Activated T-helper 2 cell treated with anti-CD3 and anti-CD28 coated beads, Interferon-gamma antibody, Interleukin-2, Interleukin-4, amounts not matched to agents 10 μg/mL and 5 μg/mL and 100 μg/mL, durations not matched to agents 14 hours and 24 hours and 36 hours (primary cell): ENCODE results near the gene EGFR. TPM values are rescaled to one million over a fixed set of nuclear protein-coding genes. Genes with fewer than 3 reads are reported as not detected.

Experiments used
- DNase-seq: peaks from one replicate; pipeline ENCODE4 v3.0.0; 2021; ENCODE audit warnings: low spot score
- H3K27ac Mint-ChIP-seq: one replicate; pipeline ENCODE4 v1.8.0; 2021; ENCODE audit warnings: mixed read lengths
- H3K27me3 Mint-ChIP-seq: one replicate; pipeline ENCODE4 v1.8.0; 2021; ENCODE audit warnings: low read depth, mixed read lengths
- H3K36me3 Mint-ChIP-seq: one replicate; pipeline ENCODE4 v1.8.0; 2021; ENCODE audit warnings: low read depth, mixed read lengths
- H3K4me1 Mint-ChIP-seq: one replicate; pipeline ENCODE4 v1.8.0; 2021; ENCODE audit warnings: low read depth, mixed read lengths
- H3K4me3 Mint-ChIP-seq: one replicate; pipeline ENCODE4 v1.8.0; 2021; ENCODE audit warnings: low read depth, mild to moderate bottlenecking, moderate library complexity, mixed read lengths
- H3K9me3 Mint-ChIP-seq: one replicate; pipeline ENCODE4 v1.8.0; 2021; ENCODE audit warnings: mixed read lengths
- intact Hi-C: fragments of 100-400 bp; cut with micrococcal nuclease; formaldehyde crosslinking; loops from one replicate; pipeline ENCODE4 v1.15.1; 2023
- total RNA-seq: library from RNA; stranded (reverse); gene quantifications from 2 replicates; pipeline ENCODE4 v1.2.3, GENCODE V29; 2022

The EGFR gene
- total RNA-seq, 1 donor from 2014 or later: not detected

DNA sequence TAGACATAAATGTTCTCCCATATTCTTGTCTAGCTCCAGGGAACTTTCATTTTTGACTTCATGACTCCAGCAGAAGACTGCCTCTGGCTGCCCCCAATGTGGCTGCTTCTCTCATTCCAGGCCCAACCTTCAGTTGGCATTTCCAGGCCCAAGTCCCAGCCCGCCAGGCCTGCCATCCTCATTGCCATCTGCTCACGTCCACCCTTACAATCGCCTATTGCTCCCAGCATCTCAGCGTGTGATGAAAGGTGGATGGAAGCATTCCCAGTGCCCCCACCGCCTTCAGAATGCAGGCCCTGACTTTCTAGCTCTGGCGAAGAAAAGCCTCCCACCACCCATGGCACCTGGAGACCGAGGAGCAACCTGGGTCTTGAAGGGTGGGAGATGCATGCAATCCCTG is 214.2 kb downstream of the EGFR start:
- Mint-ChIP-seq H3K27me3 (peaks cover 8% of the 10 kb centered on the region), H3K9me3 (no peaks in the 10 kb centered on the region), H3K27ac (no peak overlapping the region), H3K36me3 (no peaks in the 10 kb centered on the region), H3K4me3 (no peak overlapping the region), H3K4me1 (no peaks in the 10 kb centered on the region)
- intact Hi-C loops: no loop called here
- DNase-seq: no peak

DNA sequence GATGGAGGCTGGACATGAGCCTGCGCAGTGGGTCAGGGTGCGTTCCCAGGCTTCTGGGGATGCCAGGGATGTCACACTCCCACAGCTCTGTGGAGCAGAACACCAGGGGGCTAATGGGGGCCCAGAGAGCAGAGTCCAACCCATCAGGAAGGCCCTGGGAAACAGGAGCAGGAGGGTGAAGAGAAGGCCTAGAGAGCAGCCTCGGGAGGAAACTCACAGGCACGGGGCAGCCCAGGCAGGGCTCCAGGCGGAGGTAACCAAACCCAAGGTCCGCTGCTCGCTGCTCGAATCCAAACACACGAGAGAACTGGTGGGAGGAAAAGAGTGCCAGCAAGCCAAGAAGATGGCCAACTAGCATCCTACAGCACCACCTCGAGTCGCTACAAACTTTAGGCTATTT is 215.6 kb downstream of the EGFR start:
- H3K4me3 Mint-ChIP-seq: no peak overlapping the region
- DNase-seq: no peak
- no peaks in the 10 kb centered on the region for H3K9me3 Mint-ChIP-seq
- H3K27me3 Mint-ChIP-seq: peaks cover 3% of the 10 kb centered on the region
- intact Hi-C loops: no loop called here
- H3K4me1 Mint-ChIP-seq: no peaks in the 10 kb centered on the region
- H3K27ac Mint-ChIP-seq: no peak overlapping the region
- H3K36me3 Mint-ChIP-seq: no peaks in the 10 kb centered on the region

DNA sequence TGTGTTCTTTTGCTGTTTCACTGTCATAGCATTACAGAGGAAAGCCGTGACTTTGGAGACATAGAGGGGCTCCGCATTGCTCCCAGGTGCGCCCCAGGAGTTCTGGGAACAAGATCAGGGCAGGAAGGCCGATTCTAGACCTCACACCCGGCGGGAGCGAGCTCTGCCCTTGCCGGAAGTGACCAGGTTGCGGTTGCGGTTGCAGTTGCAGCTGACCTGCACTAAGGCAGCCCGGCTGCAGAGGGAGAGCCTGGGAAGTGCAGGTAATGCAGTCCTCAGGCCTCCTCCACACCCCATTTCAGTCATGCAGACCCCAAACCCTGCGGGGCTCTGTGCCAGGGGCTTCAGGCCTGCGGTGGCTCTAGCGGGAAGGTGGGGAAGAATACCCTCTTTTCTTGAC is 216.3 kb downstream of the EGFR start:
- no peak for DNase-seq
- H3K27me3 Mint-ChIP-seq: peaks cover 2% of the 10 kb centered on the region
- intact Hi-C loops: no loop called here
- H3K36me3 Mint-ChIP-seq: no peaks in the 10 kb centered on the region
- no peak overlapping the region for H3K4me3 Mint-ChIP-seq
- H3K4me1 Mint-ChIP-seq: no peaks in the 10 kb centered on the region
- no peak overlapping the region for H3K27ac Mint-ChIP-seq
- H3K9me3 Mint-ChIP-seq: no peaks in the 10 kb centered on the region

DNA sequence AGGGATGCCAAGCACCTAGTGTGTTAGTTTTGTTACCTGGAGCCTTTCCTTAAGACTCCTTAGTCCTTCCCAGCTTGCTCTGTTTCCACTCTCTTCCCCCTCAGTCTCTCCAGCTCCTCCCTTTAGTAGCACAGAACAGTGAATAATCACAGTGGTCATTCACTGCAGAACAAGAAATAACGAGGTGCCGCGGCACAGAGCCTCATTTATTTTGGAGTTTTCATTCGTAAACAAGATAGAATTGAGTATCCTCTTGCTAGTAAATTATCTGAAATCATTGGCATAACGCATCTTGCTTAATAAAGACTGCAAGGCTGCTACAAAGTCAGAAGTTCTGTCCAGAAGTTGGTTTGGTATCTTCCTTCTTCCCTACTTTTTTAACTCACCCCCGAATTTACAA is 217.0 kb downstream of the EGFR start:
- H3K9me3 Mint-ChIP-seq: no peaks in the 10 kb centered on the region
- H3K4me1 Mint-ChIP-seq: no peaks in the 10 kb centered on the region
- intact Hi-C loops: no loop called here
- no peak for DNase-seq
- peaks cover 2% of the 10 kb centered on the region for H3K27me3 Mint-ChIP-seq
- no peak overlapping the region for H3K4me3 Mint-ChIP-seq
- no peak overlapping the region for H3K27ac Mint-ChIP-seq
- no peaks in the 10 kb centered on the region for H3K36me3 Mint-ChIP-seq

DNA sequence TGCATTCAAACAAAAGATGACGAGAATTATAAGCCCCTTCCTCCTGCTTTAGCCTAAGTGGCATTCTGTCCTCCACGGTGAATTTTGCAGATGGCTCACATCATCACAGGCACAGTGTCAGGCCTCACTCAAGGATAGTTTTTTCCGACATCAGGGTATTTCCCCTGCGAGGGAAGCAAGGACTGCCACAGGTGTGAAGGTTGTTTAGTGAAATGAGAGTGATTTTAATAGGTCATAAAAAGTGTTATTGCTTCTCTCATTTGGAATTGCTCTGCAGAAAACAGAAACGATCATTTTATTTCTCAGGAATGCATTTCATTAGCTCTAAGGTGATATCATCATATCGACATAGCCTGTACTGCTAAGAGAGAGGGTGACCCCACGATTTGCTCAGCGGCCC is 217.7 kb downstream of the EGFR start:
- Mint-ChIP-seq H3K27ac (no peak overlapping the region), H3K4me1 (no peaks in the 10 kb centered on the region), H3K27me3 (peaks cover 2% of the 10 kb centered on the region), H3K9me3 (no peaks in the 10 kb centered on the region), H3K4me3 (no peak overlapping the region), H3K36me3 (no peaks in the 10 kb centered on the region)
- intact Hi-C loops: no loop called here
- DNase-seq: no peak

DNA sequence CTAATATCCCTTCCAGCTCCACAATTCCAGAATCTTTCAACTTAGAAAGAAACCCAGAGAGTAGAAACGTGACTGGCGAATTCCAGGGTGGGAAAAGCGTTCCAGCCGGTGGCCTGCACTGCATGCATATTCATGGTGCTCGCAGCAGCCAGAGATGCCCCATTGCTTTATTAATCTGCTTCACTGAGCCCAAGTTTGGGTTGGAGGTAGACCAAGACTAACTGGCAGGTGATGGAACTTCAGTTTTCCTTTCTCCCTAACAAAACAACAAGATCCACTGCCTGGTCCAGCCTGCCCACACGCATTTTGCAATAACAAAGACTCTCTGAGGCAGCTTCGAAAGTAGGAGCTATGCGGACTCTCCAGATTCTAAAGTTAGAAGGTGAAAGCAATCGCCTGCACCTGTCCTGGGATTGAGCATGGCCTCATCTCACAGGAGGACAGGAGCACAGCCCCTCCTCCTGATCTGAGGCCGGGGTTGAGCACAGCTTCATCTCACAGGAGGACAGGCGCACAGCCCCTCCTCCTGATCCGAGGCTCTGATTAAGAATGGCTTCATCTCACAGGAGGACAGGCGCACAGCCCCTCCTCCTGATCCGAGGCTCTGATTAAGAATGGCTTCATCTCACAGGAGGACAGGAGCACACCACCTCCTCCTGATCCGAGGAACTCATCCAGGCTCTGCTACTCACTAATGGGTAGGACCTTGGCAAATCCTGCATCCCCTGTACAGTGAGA is 218.5 kb downstream of the EGFR start:
- DNase-seq: no peak
- no peak overlapping the region for H3K27ac Mint-ChIP-seq
- intact Hi-C loops: no loop called here
- H3K27me3 Mint-ChIP-seq: peaks cover under 1% of the 10 kb centered on the region
- H3K9me3 Mint-ChIP-seq: no peaks in the 10 kb centered on the region
- H3K4me1 Mint-ChIP-seq: no peaks in the 10 kb centered on the region
- H3K4me3 Mint-ChIP-seq: no peak overlapping the region
- no peaks in the 10 kb centered on the region for H3K36me3 Mint-ChIP-seq

DNA sequence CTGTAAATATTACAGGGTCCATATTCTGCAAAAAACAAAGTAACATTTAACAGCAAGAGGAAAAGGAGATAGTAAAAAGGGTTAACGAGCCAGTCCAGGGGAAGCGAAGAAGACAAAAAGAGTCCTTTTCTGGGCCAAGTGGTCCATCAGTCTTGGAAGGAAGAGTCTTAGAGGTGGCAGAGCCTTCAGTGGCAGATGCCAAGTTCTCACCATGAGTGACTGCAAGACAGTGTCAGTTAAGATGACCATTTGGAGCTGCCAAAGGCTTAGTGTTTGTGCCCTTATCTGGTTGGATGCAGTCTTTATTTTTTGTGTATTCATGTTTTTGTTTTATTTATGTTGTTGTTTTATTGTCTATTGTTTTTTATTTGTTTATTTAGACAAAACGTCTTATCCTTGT is 220.6 kb downstream of the EGFR start:
- Mint-ChIP-seq H3K4me1 (no peaks in the 10 kb centered on the region), H3K36me3 (no peaks in the 10 kb centered on the region), H3K4me3 (no peak overlapping the region), H3K9me3 (no peaks in the 10 kb centered on the region), H3K27ac (no peak overlapping the region), H3K27me3 (peaks cover 3% of the 10 kb centered on the region)
- intact Hi-C loops: no loop called here
- DNase-seq: no peak

DNA sequence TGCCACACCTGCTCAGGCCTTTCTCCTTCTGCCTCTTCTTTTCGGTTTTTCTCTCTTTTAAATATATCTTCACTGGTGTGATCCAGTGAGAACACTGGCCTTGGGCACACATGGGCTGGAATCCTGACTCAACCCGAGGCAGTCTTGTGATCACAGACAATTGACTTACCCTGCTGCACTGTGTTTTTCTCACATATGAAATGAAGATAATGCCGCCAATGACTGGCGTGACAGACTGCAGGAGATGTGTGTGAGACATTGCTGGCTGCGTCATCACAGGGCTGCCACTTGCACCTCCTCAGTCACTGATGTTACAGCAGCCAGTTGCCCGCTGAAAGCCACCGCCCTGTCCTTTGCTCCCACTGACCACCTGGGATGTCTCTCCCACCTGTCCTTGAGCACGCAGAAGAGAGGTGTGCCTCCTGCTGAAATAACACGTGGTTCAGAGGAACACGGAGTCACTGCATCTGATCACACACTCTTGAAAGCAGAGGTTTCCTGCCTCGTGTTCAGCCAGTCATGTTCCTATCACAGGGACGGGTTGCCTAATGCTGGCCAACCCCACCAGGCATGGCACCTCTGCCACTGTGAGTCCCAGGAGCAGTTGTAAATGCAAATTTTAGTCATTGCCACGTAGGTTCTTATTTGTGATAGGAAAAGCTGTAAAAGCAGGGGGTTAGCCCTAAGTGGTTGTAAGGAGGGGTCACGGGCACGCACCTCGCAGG is 221.8 kb downstream of the EGFR start:
- intact Hi-C loops: no loop called here
- H3K27me3 Mint-ChIP-seq: peaks cover 3% of the 10 kb centered on the region
- no peaks in the 10 kb centered on the region for H3K36me3 Mint-ChIP-seq
- no peak for DNase-seq
- no peak overlapping the region for H3K4me3 Mint-ChIP-seq
- no peaks in the 10 kb centered on the region for H3K9me3 Mint-ChIP-seq
- H3K4me1 Mint-ChIP-seq: no peaks in the 10 kb centered on the region
- no peak overlapping the region for H3K27ac Mint-ChIP-seq

DNA sequence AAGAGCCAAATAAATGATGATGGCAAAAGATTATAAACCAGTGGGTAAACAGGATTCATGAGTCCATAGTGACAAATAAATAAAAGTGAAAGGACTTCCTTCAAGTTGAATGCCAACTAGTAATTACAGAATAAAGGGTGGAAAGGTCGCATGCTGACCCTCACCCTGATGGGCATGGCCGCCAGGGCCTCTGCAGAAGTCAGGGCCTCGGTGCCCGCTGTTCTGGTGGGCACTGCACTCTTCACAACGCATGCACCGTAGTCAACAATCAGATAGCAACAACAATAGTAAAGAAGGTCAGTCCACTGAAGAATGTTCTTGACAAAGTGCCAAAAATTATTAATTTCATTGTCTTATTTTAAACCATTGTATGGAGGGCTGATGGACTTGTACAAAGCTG is 223.1 kb downstream of the EGFR start:
- H3K4me3 Mint-ChIP-seq: no peak overlapping the region
- intact Hi-C loops: no loop called here
- no peaks in the 10 kb centered on the region for H3K4me1 Mint-ChIP-seq
- H3K27me3 Mint-ChIP-seq: peaks cover 3% of the 10 kb centered on the region
- no peak for DNase-seq
- H3K9me3 Mint-ChIP-seq: no peaks in the 10 kb centered on the region
- no peaks in the 10 kb centered on the region for H3K36me3 Mint-ChIP-seq
- no peak overlapping the region for H3K27ac Mint-ChIP-seq

DNA sequence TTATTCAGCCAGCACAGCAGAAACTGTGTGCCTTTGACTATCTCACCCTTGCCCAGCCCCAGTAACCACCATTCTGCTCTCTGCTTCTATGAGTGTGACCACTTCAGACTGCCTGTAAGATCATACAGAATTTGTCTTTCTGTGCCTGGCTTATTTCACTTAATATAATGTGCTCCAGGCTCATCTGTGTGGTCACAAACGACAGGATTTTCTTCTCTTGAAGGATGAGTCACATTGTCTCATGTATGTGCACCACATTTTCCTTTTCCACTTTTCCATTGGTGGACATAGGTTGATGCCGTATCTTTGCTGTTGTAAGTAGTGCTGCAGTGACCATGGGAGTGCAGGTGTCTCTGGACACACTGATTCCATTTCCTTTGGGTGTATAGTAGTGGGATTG is 223.8 kb downstream of the EGFR start:
- no peaks in the 10 kb centered on the region for H3K36me3 Mint-ChIP-seq
- no peaks in the 10 kb centered on the region for H3K9me3 Mint-ChIP-seq
- H3K27ac Mint-ChIP-seq: no peak overlapping the region
- H3K4me3 Mint-ChIP-seq: no peak overlapping the region
- DNase-seq: no peak
- H3K27me3 Mint-ChIP-seq: peaks cover 3% of the 10 kb centered on the region
- no peaks in the 10 kb centered on the region for H3K4me1 Mint-ChIP-seq
- intact Hi-C loops: no loop called here

DNA sequence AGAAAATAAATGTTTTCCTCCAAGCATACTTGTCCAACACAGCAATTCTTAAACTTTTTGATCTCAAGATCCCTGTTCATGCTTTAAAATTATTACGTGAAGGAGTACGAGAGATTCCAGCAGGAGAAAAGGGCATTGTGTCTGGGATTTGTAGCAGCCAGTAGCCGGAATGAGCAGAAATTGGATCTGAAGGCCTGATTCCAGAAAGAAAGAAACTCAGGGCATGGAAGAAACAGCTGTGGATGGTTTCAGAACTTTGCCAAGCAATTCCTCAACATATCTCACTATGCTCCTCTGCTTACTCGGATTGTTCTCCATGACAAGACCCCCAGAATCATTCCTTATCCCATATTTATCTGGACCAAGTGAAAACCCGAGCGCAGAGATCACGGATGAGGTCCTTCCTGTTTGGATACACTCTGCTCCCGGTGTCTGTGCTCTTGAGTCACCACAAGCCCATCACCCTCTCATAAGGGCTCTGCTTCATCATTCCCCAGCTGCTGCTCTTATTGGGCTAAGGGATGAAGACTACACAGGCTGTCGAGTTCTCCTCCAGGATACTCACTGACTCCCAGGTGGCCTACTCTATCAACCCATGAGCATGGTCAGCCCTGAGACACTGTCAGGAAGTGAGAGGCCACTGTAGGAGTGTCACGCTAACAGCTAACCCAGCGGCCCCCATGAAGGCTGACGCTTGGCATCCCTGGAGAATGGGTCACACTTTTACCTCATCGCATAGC is 225.4 kb downstream of the EGFR start:
- no peak overlapping the region for H3K27ac Mint-ChIP-seq
- peaks cover 3% of the 10 kb centered on the region for H3K27me3 Mint-ChIP-seq
- no peaks in the 10 kb centered on the region for H3K36me3 Mint-ChIP-seq
- H3K4me1 Mint-ChIP-seq: no peaks in the 10 kb centered on the region
- DNase-seq: no peak
- no peaks in the 10 kb centered on the region for H3K9me3 Mint-ChIP-seq
- no peak overlapping the region for H3K4me3 Mint-ChIP-seq
- intact Hi-C loops: no loop called here

DNA sequence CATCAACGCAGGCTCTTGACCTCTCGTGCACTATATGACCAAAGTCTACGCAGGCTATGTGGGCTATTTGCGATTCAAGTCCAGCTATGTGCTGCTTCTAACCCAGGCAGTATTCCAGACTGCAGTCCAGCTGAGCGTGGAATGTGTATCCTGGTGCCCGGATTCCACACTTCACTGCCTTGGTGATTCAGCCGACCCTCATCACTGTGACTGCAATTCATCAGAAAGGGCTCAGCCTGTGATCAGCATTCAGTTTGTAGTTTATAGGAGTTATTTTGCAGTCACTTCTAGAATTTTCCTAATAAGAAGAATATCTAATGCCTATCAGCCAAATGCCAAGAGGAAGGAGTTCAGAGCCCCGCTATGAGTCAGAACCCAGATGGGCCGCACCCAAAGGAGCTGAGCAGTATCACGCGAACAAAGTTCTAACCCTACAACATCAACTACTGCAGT is 226.5 kb downstream of the EGFR start:
- H3K36me3 Mint-ChIP-seq: no peaks in the 10 kb centered on the region
- H3K9me3 Mint-ChIP-seq: no peaks in the 10 kb centered on the region
- H3K27ac Mint-ChIP-seq: no peak overlapping the region
- intact Hi-C loops: no loop called here
- H3K27me3 Mint-ChIP-seq: peaks cover 5% of the 10 kb centered on the region
- H3K4me3 Mint-ChIP-seq: no peak overlapping the region
- DNase-seq: no peak
- H3K4me1 Mint-ChIP-seq: no peaks in the 10 kb centered on the region

DNA sequence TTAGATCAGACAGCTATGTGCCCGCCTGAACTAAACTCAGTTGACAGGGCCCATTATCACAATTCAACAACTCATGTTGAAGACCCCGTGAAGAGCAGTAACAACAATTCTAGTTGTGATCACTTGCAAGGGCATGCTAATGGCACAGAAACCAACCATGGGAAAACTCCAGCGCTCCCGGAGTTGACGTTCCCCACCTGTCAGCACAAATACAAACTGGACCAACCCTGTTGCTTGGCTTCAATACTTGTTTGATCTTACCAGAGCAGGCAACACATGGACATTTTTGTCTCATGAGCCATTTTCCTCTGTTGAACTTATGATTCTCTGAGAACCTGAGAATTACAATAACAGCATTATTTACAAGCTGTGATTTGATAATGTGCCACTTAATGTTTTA is 227.4 kb downstream of the EGFR start:
- Mint-ChIP-seq H3K36me3 (no peaks in the 10 kb centered on the region), H3K9me3 (no peaks in the 10 kb centered on the region), H3K4me1 (no peaks in the 10 kb centered on the region), H3K27me3 (peaks cover 8% of the 10 kb centered on the region), H3K4me3 (no peak overlapping the region), H3K27ac (no peak overlapping the region)
- intact Hi-C loops: no loop called here
- DNase-seq: no peak
